Daoy (cell line): ENCODE results near the gene TRAPPC2L. TPM values are rescaled to one million over a fixed set of nuclear protein-coding genes. Genes with fewer than 3 reads are reported as not detected.
A peak's percentile ranks its signal among the peaks of the same experiment; 100 is the strongest.

Experiments used
- DNase-seq: peaks from one replicate; pipeline ENCODE4 v3.0.0-alpha.2; 2015; ENCODE audit warnings: low read depth
- total RNA-seq: library from RNA; depleted of rRNA; stranded (reverse); fragments of >200 nt; shearing (Covaris generic); gene quantifications from 2 replicates; pipeline ENCODE4 v1.2.3, GENCODE V29; 2014; rRNA removed

The TRAPPC2L gene
- total RNA-seq, 1 experiment from 2014 or later = 27.7 TPM

- DNase-seq = no peak
Observed at GRCh38 chr16:88909431-88910210, 52.7 kb downstream of the TRAPPC2L start.

- peak; percentile 25 for DNase-seq
Observed at GRCh38 chr16:88910284-88911135, 53.6 kb downstream of the TRAPPC2L start.

- DNase-seq = peak; percentile 43
Observed at GRCh38 chr16:88911136-88911945, 54.4 kb downstream of the TRAPPC2L start.

- no peak for DNase-seq
Observed at GRCh38 chr16:88911946-88912310, 55.0 kb downstream of the TRAPPC2L start.

Other genes with a start within 250 kb of the TRAPPC2L start
- not detected in 2 replicates for gene IL17C, start 218.6 kb upstream of the TRAPPC2L start, total RNA-seq
- 259 and 288 TPM in 2 replicates for gene CYBA, start 206.1 kb upstream of the TRAPPC2L start, total RNA-seq
- gene MVD, start 194.0 kb upstream of the TRAPPC2L start, total RNA-seq = 27.3 and 27.7 TPM in 2 replicates
- gene SNAI3, start 170.6 kb upstream of the TRAPPC2L start, total RNA-seq = not detected in 2 replicates
- 16.5 and 18.5 TPM in 2 replicates for gene RNF166, start 150.7 kb upstream of the TRAPPC2L start, total RNA-seq
- gene CTU2, start 150.6 kb upstream of the TRAPPC2L start, total RNA-seq = 17.4 and 22.0 TPM in 2 replicates
- 62.9 and 70.8 TPM in 2 replicates for gene PIEZO1, start 71.9 kb upstream of the TRAPPC2L start, total RNA-seq
- 23.1 and 30.6 TPM in 2 replicates for gene CDT1, start 53.3 kb upstream of the TRAPPC2L start, total RNA-seq
- gene APRT, start 45.2 kb upstream of the TRAPPC2L start, total RNA-seq = 106 and 112 TPM in 2 replicates
- gene GALNS, start 180 bp upstream of the TRAPPC2L start, total RNA-seq = 4.5 and 8.4 TPM in 2 replicates
- gene PABPN1L, start 9.5 kb downstream of the TRAPPC2L start, total RNA-seq = not detected in 2 replicates
- not detected in 2 replicates for gene CBFA2T3, start 120.1 kb downstream of the TRAPPC2L start, total RNA-seq
- 13.1 and 13.4 TPM in 2 replicates for gene ACSF3, start 236.7 kb downstream of the TRAPPC2L start, total RNA-seq